Spinal cord (tissue), 10 donors: Measurements from ENCODE around the gene DLG2. TPM values are rescaled to one million over a fixed set of nuclear protein-coding genes. Genes with fewer than 3 reads are reported as not detected.
"Not testable (repeated sequence)": the region's sequence is repeated elsewhere in the genome, so short reads cannot be mapped to it uniquely, and the experiment has no call there.

ENCODE experiments used
- DNase-seq, 6 donors: peaks; one replicate each; pipeline versions ENCODE4 v3.0.0 to v3.0.0-alpha.2; 2013 to 2015; ENCODE audit warnings: low spot score in 6 of 6, low read depth in 4 of 6
- H3K27ac ChIP-seq: one replicate; pipeline ENCODE4 v1.5.1; 2013; ENCODE audit warnings: low read depth, low read length, control low read depth
- H3K27me3 ChIP-seq: one replicate; pipeline ENCODE4 v1.6.1; 2013; ENCODE audit warnings: low read length; ENCODE audit not compliant: control insufficient read depth, insufficient read depth
- H3K36me3 ChIP-seq: one replicate; pipeline ENCODE4 v1.6.1; 2013; ENCODE audit warnings: low read length; ENCODE audit not compliant: control insufficient read depth, insufficient read depth
- H3K4me1 ChIP-seq: one replicate; pipeline ENCODE4 v1.6.1; 2013; ENCODE audit warnings: low read length; ENCODE audit not compliant: control insufficient read depth, insufficient read depth
- H3K4me3 ChIP-seq: one replicate; pipeline ENCODE4 v1.5.1; 2013; ENCODE audit warnings: low read depth, low read length, control low read depth
- H3K9me3 ChIP-seq: one replicate; pipeline ENCODE4 v1.6.1; 2013; ENCODE audit warnings: low read length; ENCODE audit not compliant: control insufficient read depth, insufficient read depth
- WGBS: methylation state at CpG from one replicate; pipeline ENCODE4 v1.1.5; 2013; ENCODE audit warnings: missing lambda C conversion rate; ENCODE audit not compliant: insufficient coverage; 5-methylcytosine and 5-hydroxymethylcytosine counted together
- polyA plus RNA-seq, 2 donors: library from polyadenylated mRNA; unstranded; fragments of 120-200 nt; gene quantifications; one replicate each; pipeline ENCODE4 v1.2.1, GENCODE V29; 2013; ENCODE audit not compliant: insufficient read length in 2 of 2
- total RNA-seq, 2 donors: library from RNA; depleted of rRNA in 1 of 2; stranded (reverse); fragments of 120-200 nt in 1 of 2; fragments of >200 nt in 1 of 2; gene quantifications; one replicate each; pipeline versions ENCODE4 v1.2.3 to v1.2.4, GENCODE V29; 2013 to 2014
- donor health status: healthy.

DLG2 gene
- total and polyA plus RNA-seq, 4 donors: 37.7 to 111 (median 49.0) TPM

DNA sequence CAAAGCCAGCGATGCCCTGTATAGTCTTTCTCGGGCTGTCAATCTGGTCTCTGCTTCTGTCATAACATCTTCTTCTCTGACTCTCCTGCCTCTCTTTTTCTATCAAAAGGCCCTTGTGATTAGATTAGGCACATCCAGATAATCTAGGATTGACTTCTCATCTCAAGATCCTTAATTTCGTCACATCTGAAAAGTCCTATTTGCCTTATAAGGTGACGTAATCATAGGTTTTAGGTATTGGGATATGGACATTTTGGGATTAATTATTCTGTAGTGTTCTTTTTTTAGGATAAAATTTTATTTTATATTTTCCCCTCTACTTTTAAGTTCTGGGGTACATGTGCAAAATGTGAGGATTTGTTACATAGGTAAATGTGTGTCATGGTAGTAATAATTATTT is 1860.2 kb downstream of the DLG2 start:
- no peaks in the 10 kb centered on the region for H3K27me3 ChIP-seq
- H3K4me3 ChIP-seq: no peak overlapping the region
- H3K9me3 ChIP-seq: no peaks in the 10 kb centered on the region
- no peaks in the 10 kb centered on the region for H3K4me1 ChIP-seq
- H3K36me3 ChIP-seq: no peaks in the 10 kb centered on the region
- H3K27ac ChIP-seq: no peak overlapping the region
- no peak for DNase-seq
- WGBS: 100% methylated on average over 2 of the region's 4 CpGs

DNA sequence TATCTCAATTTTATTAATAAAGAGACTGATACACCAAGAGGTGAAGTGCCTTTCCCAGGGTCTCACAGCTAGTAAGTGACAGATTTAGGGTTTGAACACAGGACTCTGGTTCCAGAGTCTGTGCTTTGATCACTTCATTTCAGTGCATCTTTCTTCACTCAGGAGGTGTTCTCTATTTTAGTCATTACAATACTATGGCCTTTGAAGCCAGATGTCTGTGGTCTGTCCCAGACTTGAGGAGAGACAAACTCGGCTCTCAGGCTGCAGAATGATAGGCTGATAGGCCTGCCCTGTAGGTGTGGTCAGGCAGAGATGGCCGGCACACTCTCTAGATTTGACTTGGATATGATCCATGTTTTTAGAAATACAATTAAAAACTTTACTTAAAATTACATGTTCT is 1862.5 kb downstream of the DLG2 start:
- Histone ChIP-seq H3K4me3 (no peak overlapping the region), H3K9me3 (no peaks in the 10 kb centered on the region), H3K27me3 (no peaks in the 10 kb centered on the region), H3K4me1 (no peaks in the 10 kb centered on the region), H3K36me3 (no peaks in the 10 kb centered on the region), H3K27ac (no peak overlapping the region)
- 60% methylated on average over 1 of the region's 2 CpGs for WGBS
- no peak for DNase-seq

DNA sequence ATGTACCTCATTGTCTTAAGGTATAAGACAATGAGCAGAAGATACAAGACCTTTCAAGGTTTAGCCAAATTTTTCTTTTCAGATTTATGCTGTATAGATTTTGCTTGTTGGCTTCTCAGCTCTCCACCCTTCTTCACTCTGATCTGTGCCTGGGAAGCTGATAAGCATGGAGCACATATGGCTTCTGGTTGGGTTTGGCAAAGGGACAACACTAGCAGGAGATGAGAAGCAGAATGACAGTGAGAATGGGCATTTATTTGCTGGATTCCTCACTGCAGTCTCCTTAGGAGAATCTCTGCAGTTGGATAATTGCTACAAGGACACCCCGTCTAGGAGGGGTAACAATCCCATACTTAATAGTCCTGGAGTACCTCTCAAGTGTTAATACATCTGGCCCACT is 1866.2 kb downstream of the DLG2 start:
- Histone ChIP-seq H3K27me3 (no peaks in the 10 kb centered on the region), H3K27ac (no peak overlapping the region), H3K36me3 (no peaks in the 10 kb centered on the region), H3K4me3 (no peak overlapping the region), H3K9me3 (no peaks in the 10 kb centered on the region), H3K4me1 (no peaks in the 10 kb centered on the region)
- 71% methylated on average over 1 of the region's 1 CpG for WGBS
- peak in 1 of 6 donors; percentile 77 for DNase-seq

DNA sequence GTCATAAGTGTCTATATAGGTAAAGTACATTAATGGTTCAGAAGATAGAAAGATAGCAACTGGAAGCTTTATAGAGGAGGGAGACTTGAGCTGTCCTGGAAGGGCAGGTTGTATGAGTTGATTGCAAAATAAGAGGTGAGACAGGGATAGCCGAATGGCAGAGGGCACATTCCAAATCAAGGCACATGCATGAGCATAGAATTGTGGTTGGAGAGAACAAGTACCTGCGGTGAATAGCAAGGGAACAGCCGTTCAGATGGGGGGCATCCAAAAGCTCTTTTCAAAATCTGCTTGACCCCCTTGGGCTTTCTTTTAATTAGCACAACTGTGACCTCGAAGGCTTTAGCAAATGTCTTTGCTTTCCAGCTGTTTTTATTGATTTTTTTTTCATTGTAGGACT is 1868.0 kb downstream of the DLG2 start:
- Histone ChIP-seq H3K36me3 (no peaks in the 10 kb centered on the region), H3K9me3 (no peaks in the 10 kb centered on the region), H3K27ac (no peak overlapping the region), H3K4me1 (no peaks in the 10 kb centered on the region), H3K4me3 (no peak overlapping the region), H3K27me3 (no peaks in the 10 kb centered on the region)
- DNase-seq: no peak
- WGBS: 41% methylated on average over 3 of the region's 4 CpGs

DNA sequence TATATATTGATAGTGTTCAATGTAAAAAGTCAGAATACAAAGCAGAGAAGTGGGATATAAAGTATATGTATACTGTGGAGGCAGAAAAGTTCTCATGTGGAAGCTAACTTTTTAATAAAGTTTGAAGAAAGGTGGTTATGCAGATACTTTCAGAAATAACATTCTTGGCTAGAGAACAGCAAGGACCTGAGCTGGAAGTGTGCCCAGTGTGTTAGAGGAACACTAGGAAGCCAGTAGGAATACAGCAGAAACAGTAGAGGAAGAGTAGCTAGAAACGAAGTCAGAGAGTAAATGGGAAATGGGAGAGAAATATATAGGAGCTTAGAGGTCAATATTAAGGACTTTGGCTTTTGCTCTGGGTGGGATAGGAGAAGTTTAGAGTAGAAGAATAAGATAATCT is 1876.1 kb downstream of the DLG2 start:
- no peak for DNase-seq
- Histone ChIP-seq H3K27me3 (no peaks in the 10 kb centered on the region), H3K36me3 (no peaks in the 10 kb centered on the region), H3K4me1 (no peaks in the 10 kb centered on the region), H3K9me3 (no peaks in the 10 kb centered on the region), H3K4me3 (no peak overlapping the region), H3K27ac (no peak overlapping the region)
- 100% methylated on average over 1 of the region's 1 CpG for WGBS

DNA sequence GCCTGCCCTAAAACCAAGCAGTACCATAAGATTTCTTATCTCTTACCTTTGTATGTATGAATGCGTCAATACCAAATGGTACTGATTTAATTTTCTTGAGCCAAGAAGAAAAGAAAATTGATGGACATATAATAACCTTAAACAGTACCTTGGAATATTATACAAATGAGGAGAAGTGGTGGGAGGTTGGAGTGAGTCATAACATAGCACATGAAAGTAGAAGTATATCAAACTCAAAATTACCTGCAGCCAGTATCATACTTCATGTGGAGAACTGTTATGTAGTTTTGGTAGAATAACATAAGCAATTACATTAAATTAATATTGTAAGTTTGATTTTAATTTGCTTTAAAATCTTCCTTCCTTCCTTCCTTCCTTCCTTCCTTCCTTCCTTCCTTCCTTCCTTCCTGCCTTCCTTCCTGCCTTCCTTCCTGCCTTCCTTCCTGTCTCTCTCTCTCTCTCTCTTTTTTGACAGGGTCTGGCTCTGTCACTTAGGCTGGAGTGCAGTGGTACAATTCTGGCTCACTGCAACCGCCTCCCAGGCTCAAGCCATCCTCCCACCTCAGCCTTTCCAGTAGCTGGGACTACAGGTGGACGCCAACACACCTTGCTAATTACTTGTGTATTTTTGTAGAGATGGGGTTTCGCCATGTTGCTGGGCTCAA is 1880.1 kb downstream of the DLG2 start:
- no peak for DNase-seq
- no peak overlapping the region for H3K4me3 ChIP-seq
- no peaks in the 10 kb centered on the region for H3K36me3 ChIP-seq
- WGBS: no CpG with 5 or more reads among the region's 4 CpGs
- H3K4me1 ChIP-seq: no peaks in the 10 kb centered on the region
- H3K27ac ChIP-seq: no peak overlapping the region
- no peaks in the 10 kb centered on the region for H3K27me3 ChIP-seq
- H3K9me3 ChIP-seq: peaks cover 2% of the 10 kb centered on the region

DNA sequence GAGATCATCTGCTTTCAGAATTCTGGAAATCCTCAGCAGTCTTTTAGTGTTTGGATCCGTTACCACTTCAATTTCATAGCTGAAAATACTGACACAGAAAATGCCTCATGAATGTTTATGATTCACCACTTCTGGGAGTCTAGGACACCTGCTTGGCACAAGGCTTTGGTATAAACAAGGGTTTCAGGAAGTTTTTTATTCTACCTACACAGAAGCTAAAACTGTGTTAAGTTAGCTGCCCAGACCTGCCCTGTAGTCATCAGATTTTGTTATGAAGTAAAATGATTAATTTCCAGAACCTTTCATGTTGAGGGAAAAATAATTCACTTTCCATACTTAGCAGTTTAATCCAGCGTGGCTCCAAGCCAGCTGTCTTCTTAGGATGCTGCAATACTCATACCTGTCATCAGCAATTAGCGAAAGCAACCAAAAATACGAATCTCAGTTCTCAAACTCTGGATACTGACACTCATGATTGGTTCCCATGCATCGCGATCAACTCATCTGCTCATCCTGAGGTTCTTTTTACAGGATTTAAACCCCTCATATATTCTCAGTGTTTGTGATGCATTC is 1882.4 kb downstream of the DLG2 start:
- no peaks in the 10 kb centered on the region for H3K36me3 ChIP-seq
- H3K9me3 ChIP-seq: peaks cover 2% of the 10 kb centered on the region
- no peaks in the 10 kb centered on the region for H3K27me3 ChIP-seq
- no peak overlapping the region for H3K27ac ChIP-seq
- DNase-seq: no peak
- H3K4me3 ChIP-seq: no peak overlapping the region
- WGBS: 86% methylated on average over 3 of the region's 6 CpGs
- no peaks in the 10 kb centered on the region for H3K4me1 ChIP-seq

DNA sequence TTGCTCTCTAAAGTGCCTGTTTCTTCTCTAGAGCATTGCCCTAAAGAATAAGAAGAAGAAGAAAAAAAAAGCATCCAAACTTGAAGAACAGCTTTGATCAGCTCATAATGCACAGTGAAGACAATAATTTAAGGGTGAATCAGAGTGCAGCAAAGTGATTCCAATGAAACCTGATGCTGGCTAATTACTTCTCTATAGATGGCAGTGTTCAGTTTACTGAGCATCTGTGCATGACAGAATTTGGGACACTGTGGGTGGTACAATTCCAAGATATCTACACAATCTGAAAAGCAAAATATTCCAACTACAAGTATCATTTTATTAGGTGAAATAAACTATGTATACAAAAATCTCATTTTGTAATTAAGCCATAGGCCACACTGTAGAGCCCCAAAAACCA is 1890.5 kb downstream of the DLG2 start:
- Histone ChIP-seq H3K27ac (no peak overlapping the region), H3K36me3 (no peaks in the 10 kb centered on the region), H3K4me1 (no peaks in the 10 kb centered on the region), H3K27me3 (no peaks in the 10 kb centered on the region), H3K9me3 (no peaks in the 10 kb centered on the region), H3K4me3 (no peak overlapping the region)
- peak in 2 of 6 donors; percentile 8 to 56 for DNase-seq

DNA sequence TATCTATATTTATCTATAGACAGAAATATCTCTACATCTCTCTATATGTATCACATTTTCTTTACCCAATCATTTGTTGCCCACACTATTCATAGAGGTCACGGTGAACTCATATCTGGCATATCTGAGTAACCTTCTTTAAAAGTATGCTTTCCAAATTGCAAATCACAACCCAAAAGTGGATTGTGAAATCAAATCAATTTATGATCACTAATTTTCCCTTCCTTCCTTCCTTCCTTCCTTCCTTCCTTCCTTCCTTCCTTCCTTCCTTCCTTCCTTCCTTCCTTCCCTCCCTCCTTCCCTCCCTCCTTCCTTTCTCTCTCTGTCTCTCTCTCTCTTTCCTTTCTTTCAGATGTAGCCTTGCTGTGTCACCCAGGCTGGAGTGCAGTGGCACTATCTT is 1893.0 kb downstream of the DLG2 start:
- Histone ChIP-seq H3K36me3 (no peaks in the 10 kb centered on the region), H3K4me1 (no peaks in the 10 kb centered on the region), H3K4me3 (no peak overlapping the region), H3K27ac (no peak overlapping the region), H3K27me3 (no peaks in the 10 kb centered on the region), H3K9me3 (no peaks in the 10 kb centered on the region)
- WGBS: 100% methylated on average over 1 of the region's 1 CpG
- no peak for DNase-seq

DNA sequence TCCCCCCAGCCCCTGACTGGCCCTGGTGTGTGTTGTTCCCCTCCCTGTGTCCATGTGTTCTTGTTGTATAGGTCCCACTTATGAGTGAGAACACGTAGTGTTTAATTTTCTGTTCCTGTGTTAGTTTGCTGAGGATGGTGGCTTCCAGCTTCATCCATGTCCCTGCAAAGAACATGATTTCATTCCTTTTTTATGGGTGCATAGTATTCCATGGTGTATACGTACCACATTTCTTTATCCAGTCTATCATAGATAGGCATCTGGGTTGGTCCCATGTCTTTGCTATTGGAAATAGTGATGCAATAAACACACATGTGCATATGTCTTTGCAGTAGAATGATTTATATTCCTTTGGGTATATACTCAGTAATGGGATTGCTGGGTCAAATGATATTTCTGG is 1895.9 kb downstream of the DLG2 start:
- WGBS: no CpG with 5 or more reads among the region's 2 CpGs
- not testable (repeated sequence) for H3K27me3 ChIP-seq, DNase-seq

More for the DNA sequence above, 1895.9 kb downstream of the DLG2 start:
- not testable (repeated sequence) for H3K9me3 ChIP-seq, H3K4me3 ChIP-seq, H3K4me1 ChIP-seq, H3K36me3 ChIP-seq, H3K27ac ChIP-seq
